Stimulated activated CD4-positive, alpha-beta T cell treated with anti-CD3 and anti-CD28 coated beads, Interleukin-15, amount 100 ng/mL, for 1 hour (primary cell): Measurements from ENCODE around the gene ANKRD11.
"Not testable (repeated sequence)": the region's sequence is repeated elsewhere in the genome, so short reads cannot be mapped to it uniquely, and the experiment has no call there.

Experiments used
- DNase-seq, 2 donors: peaks; one replicate each; pipeline ENCODE4 v3.0.0-alpha.2; 2020; ENCODE audit warnings: low read depth in 1 of 2, low spot score in 1 of 2

Gene ANKRD11

GRCh38 chr16:89273741-89274472, 216.5 kb downstream of the ANKRD11 start:
- no peak for DNase-seq

- no peak for DNase-seq
Measured at GRCh38 chr16:89272631-89273030, 217.7 kb downstream of the ANKRD11 start.

GRCh38 chr16:89270666-89271345, 219.6 kb downstream of the ANKRD11 start:
- DNase-seq = no peak

GRCh38 chr16:89269805-89270665, 220.3 kb downstream of the ANKRD11 start:
- DNase-seq = no peak

- DNase-seq = no peak
Measured at GRCh38 chr16:89268987-89269735, 221.2 kb downstream of the ANKRD11 start.

- no peak for DNase-seq
Measured at GRCh38 chr16:89268585-89268984, 221.8 kb downstream of the ANKRD11 start.

GRCh38 chr16:89267746-89268145, 222.6 kb downstream of the ANKRD11 start:
- not testable (repeated sequence) for DNase-seq

GRCh38 chr16:89266521-89267134, 223.7 kb downstream of the ANKRD11 start:
- no peak for DNase-seq

GRCh38 chr16:89265647-89266046, 224.7 kb downstream of the ANKRD11 start:
- DNase-seq = no peak

- DNase-seq = no peak
Measured at GRCh38 chr16:89264800-89265550, 225.4 kb downstream of the ANKRD11 start.

- DNase-seq = no peak
Measured at GRCh38 chr16:89261691-89262563, 228.4 kb downstream of the ANKRD11 start.

- DNase-seq = not testable (repeated sequence)
Measured at GRCh38 chr16:89259901-89260300, 230.5 kb downstream of the ANKRD11 start.

- DNase-seq = no peak
Measured at GRCh38 chr16:89257757-89258465, 232.4 kb downstream of the ANKRD11 start.

- DNase-seq = no peak
Measured at GRCh38 chr16:89257281-89257731, 233.1 kb downstream of the ANKRD11 start.

- peak; percentile 51 to 73 for DNase-seq
Measured at GRCh38 chr16:89256651-89257254, 233.6 kb downstream of the ANKRD11 start.

GRCh38 chr16:89253548-89254287, 236.6 kb downstream of the ANKRD11 start:
- no peak for DNase-seq
